Glutamatergic neuron (in vitro differentiated cells): Measurements from ENCODE around the gene BMP8A. TPM values are rescaled to one million over a fixed set of nuclear protein-coding genes. Genes with fewer than 3 reads are reported as not detected.
A peak's percentile ranks its signal among the peaks of the same experiment; 100 is the strongest.

Experiments
- DNase-seq: peaks from one replicate; pipeline ENCODE4 v3.0.0; 2022
- H3K27ac Mint-ChIP-seq: one replicate; pipeline ENCODE4 v1.8.0; 2020; ENCODE audit warnings: mild to moderate bottlenecking, mixed read lengths, inconsistent platforms; ENCODE audit not compliant: unreplicated experiment
- H3K27me3 Mint-ChIP-seq: one replicate; pipeline ENCODE4 v1.8.0; 2020; ENCODE audit warnings: mild to moderate bottlenecking, moderate library complexity, mixed read lengths, inconsistent platforms; ENCODE audit not compliant: unreplicated experiment
- H3K36me3 Mint-ChIP-seq: one replicate; pipeline ENCODE4 v1.8.0; 2020; ENCODE audit warnings: mild to moderate bottlenecking, mixed read lengths, inconsistent platforms; ENCODE audit not compliant: unreplicated experiment
- H3K4me1 Mint-ChIP-seq: one replicate; pipeline ENCODE4 v1.8.0; 2020; ENCODE audit warnings: mild to moderate bottlenecking, low read depth, mixed read lengths, inconsistent platforms; ENCODE audit not compliant: unreplicated experiment
- H3K4me3 Mint-ChIP-seq: one replicate; pipeline ENCODE4 v1.8.0; 2020; ENCODE audit warnings: mild to moderate bottlenecking, mixed read lengths, inconsistent platforms; ENCODE audit not compliant: unreplicated experiment
- H3K9me3 Mint-ChIP-seq: one replicate; pipeline ENCODE4 v1.8.0; 2020; ENCODE audit warnings: mild to moderate bottlenecking, moderate library complexity, mixed read lengths, inconsistent platforms; ENCODE audit not compliant: unreplicated experiment
- total RNA-seq: library from RNA; stranded (reverse); fragmentation: NEBNext Ultra II Directional; extraction: Animal tissue kit (Norgen Biotek cat#: 25700); gene quantifications from one replicate; pipeline ENCODE4 v1.2.1, GENCODE V29; 2021; ENCODE audit not compliant: unreplicated experiment
- TF ChIP-seq, protein P1 (sequence below): fragments of 200-600 bp; sonication (generic); IDR thresholded peaks from one replicate; pipeline ENCODE4 v1.5.0; 2021; ENCODE audit not compliant: partially characterized antibody, unreplicated experiment

BMP8A gene
- total RNA-seq, 1 donor from 2014 or later: 0.37 TPM

- H3K4me1 Mint-ChIP-seq: peaks cover 7% of the 10 kb centered on the region
- peaks cover 11% of the 10 kb centered on the region for H3K9me3 Mint-ChIP-seq
- H3K27me3 Mint-ChIP-seq: peaks cover 12% of the 10 kb centered on the region
- TF ChIP-seq, protein P1, sequence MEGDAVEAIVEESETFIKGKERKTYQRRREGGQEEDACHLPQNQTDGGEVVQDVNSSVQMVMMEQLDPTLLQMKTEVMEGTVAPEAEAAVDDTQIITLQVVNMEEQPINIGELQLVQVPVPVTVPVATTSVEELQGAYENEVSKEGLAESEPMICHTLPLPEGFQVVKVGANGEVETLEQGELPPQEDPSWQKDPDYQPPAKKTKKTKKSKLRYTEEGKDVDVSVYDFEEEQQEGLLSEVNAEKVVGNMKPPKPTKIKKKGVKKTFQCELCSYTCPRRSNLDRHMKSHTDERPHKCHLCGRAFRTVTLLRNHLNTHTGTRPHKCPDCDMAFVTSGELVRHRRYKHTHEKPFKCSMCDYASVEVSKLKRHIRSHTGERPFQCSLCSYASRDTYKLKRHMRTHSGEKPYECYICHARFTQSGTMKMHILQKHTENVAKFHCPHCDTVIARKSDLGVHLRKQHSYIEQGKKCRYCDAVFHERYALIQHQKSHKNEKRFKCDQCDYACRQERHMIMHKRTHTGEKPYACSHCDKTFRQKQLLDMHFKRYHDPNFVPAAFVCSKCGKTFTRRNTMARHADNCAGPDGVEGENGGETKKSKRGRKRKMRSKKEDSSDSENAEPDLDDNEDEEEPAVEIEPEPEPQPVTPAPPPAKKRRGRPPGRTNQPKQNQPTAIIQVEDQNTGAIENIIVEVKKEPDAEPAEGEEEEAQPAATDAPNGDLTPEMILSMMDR: no peak
- no peak overlapping the region for H3K27ac Mint-ChIP-seq
- no peak for DNase-seq
- no peak overlapping the region for H3K4me3 Mint-ChIP-seq
- H3K36me3 Mint-ChIP-seq: peaks cover 9% of the 10 kb centered on the region
These were observed 10.1 kb upstream of the BMP8A start for GRCh38 chr1:39481289-39481688.

- Mint-ChIP-seq H3K4me3 (no peak overlapping the region), H3K27ac (peak overlapping the region; percentile 66), H3K36me3 (peaks cover 9% of the 10 kb centered on the region), H3K4me1 (peaks cover 7% of the 10 kb centered on the region), H3K9me3 (peaks cover 9% of the 10 kb centered on the region), H3K27me3 (peaks cover 6% of the 10 kb centered on the region)
- DNase-seq: no peak
- TF ChIP-seq, protein P1: no peak
These were observed 8.2 kb upstream of the BMP8A start for GRCh38 chr1:39483276-39483675.

GRCh38 chr1:39484564-39484963 lies 6.9 kb upstream of the BMP8A start:
- Mint-ChIP-seq H3K4me1 (peaks cover 13% of the 10 kb centered on the region), H3K36me3 (peaks cover 5% of the 10 kb centered on the region)
- no peak for DNase-seq

DNA sequence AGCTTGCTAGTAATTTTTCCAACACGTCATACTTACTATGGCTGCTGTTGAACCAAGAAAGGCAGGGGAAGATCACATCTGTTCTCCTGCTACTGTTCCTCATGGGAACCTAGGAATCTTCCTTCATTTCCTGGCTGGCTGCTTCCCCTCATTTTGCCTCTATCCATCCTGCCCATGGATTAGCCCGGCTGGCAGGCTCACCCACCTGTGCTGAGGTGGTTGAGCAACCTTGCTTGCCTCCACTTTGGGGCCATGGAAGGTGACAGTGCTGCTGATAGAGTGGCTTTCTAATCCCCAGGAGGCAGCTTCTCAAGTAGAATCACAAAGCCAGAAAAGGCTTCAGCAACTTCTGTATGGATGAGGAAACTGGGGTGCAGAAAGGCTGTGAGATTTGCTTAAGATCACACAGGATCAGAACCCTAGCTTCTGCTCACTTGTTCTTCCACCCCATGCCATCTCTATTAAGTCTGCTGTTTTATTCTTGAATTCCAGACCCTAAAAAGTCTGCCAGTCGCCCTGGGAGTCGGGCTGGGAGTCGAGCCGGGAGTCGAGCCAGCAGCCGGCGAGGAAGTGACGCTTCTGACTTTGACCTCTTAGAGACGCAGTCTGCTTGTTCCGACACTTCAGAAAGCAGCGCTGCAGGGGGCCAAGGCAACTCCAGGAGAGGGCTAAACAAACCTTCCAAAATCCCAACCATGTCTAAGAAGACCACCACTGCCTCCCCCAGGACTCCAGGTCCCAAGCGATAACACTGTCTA lies 6.2 kb upstream of the BMP8A start:
- H3K27me3 Mint-ChIP-seq: peaks cover 15% of the 10 kb centered on the region
- H3K27ac Mint-ChIP-seq: no peak overlapping the region
- no peak for DNase-seq
- H3K4me1 Mint-ChIP-seq: peaks cover 17% of the 10 kb centered on the region
- no peak overlapping the region for H3K4me3 Mint-ChIP-seq
- H3K36me3 Mint-ChIP-seq: peaks cover 5% of the 10 kb centered on the region
- H3K9me3 Mint-ChIP-seq: peaks cover 12% of the 10 kb centered on the region
- TF ChIP-seq, protein P1: no peak

More at GRCh38 chr1:39484564-39484963, 6.9 kb upstream of the BMP8A start:
- TF ChIP-seq, protein P1: no peak
- Mint-ChIP-seq H3K4me3 (no peak overlapping the region), H3K27ac (no peak overlapping the region), H3K27me3 (peaks cover 12% of the 10 kb centered on the region), H3K9me3 (peaks cover 9% of the 10 kb centered on the region)

DNA sequence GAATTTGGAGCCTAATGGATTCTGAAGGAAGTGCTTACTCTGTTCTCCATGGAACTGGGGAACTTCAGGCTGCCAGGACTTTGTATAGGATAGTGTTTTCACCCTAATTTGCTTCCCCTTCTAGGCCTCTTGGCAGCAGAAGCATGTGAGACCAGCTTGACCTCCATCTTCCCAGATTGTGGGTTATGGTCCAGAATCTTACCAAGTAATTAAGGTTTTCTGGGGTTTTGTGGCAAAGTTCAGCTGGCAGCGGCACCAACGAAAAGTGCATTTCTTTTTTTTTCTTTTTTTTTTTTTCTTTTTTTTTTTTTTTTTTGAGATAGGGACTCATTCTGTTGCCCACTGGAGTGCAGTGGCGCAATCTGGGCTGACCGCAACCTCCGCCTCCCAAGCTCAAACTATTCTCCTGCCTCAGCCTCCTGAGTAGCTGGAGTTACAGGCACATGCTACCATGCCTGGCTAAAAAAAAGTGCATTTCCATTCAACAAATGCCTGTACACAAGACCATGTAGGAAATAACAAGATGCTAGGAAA lies 3.4 kb upstream of the BMP8A start:
- DNase-seq: no peak
- H3K4me3 Mint-ChIP-seq: no peak overlapping the region
- peaks cover 22% of the 10 kb centered on the region for H3K27me3 Mint-ChIP-seq
- H3K9me3 Mint-ChIP-seq: peaks cover 8% of the 10 kb centered on the region
- TF ChIP-seq, protein P1: no peak
- H3K36me3 Mint-ChIP-seq: peaks cover 4% of the 10 kb centered on the region
- H3K27ac Mint-ChIP-seq: no peak overlapping the region
- peaks cover 19% of the 10 kb centered on the region for H3K4me1 Mint-ChIP-seq
